ENCODE measurements around the gene GLRA3. TPM values are rescaled to one million over a fixed set of nuclear protein-coding genes. Genes with fewer than 3 reads are reported as not detected.

The GLRA3 gene
- total and polyA plus RNA-seq, 10 of the 15 experiments (the other 5 are each of a cell fraction or from before 2014, with no cell fraction given), result not detected

DNA sequence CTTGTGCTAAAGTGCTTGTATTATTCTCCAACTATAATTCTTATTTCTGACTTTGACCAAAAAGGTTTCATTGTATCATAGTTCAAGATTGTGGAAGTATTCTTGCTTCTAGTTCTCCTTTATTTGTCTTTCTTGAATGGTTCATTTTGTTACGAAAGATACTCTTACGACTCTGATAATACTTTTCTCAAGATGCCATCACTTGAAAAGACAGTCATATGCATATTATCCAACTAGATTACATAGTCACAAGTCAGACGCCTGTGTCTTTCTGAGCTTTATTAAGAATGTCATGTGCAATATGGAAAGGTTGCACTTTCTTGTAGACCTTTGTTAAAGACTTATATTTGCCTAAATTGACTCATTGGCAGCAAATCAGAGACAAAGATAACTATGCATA lies 235.3 kb downstream of the GLRA3 start:
- in situ Hi-C loops (cut with MboI), result no loop called here
- no peak for TF ChIP-seq PAX8 (IDR thresholded peaks at IDR 0.05)
- TF ChIP-seq, protein P1, sequence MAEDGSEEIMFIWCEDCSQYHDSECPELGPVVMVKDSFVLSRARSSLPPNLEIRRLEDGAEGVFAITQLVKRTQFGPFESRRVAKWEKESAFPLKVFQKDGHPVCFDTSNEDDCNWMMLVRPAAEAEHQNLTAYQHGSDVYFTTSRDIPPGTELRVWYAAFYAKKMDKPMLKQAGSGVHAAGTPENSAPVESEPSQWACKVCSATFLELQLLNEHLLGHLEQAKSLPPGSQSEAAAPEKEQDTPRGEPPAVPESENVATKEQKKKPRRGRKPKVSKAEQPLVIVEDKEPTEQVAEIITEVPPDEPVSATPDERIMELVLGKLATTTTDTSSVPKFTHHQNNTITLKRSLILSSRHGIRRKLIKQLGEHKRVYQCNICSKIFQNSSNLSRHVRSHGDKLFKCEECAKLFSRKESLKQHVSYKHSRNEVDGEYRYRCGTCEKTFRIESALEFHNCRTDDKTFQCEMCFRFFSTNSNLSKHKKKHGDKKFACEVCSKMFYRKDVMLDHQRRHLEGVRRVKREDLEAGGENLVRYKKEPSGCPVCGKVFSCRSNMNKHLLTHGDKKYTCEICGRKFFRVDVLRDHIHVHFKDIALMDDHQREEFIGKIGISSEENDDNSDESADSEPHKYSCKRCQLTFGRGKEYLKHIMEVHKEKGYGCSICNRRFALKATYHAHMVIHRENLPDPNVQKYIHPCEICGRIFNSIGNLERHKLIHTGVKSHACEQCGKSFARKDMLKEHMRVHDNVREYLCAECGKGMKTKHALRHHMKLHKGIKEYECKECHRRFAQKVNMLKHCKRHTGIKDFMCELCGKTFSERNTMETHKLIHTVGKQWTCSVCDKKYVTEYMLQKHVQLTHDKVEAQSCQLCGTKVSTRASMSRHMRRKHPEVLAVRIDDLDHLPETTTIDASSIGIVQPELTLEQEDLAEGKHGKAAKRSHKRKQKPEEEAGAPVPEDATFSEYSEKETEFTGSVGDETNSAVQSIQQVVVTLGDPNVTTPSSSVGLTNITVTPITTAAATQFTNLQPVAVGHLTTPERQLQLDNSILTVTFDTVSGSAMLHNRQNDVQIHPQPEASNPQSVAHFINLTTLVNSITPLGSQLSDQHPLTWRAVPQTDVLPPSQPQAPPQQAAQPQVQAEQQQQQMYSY (CRISPR knock-in tag; IDR thresholded peaks at IDR 0.05), result no peak
- TF ChIP-seq, protein P2, sequence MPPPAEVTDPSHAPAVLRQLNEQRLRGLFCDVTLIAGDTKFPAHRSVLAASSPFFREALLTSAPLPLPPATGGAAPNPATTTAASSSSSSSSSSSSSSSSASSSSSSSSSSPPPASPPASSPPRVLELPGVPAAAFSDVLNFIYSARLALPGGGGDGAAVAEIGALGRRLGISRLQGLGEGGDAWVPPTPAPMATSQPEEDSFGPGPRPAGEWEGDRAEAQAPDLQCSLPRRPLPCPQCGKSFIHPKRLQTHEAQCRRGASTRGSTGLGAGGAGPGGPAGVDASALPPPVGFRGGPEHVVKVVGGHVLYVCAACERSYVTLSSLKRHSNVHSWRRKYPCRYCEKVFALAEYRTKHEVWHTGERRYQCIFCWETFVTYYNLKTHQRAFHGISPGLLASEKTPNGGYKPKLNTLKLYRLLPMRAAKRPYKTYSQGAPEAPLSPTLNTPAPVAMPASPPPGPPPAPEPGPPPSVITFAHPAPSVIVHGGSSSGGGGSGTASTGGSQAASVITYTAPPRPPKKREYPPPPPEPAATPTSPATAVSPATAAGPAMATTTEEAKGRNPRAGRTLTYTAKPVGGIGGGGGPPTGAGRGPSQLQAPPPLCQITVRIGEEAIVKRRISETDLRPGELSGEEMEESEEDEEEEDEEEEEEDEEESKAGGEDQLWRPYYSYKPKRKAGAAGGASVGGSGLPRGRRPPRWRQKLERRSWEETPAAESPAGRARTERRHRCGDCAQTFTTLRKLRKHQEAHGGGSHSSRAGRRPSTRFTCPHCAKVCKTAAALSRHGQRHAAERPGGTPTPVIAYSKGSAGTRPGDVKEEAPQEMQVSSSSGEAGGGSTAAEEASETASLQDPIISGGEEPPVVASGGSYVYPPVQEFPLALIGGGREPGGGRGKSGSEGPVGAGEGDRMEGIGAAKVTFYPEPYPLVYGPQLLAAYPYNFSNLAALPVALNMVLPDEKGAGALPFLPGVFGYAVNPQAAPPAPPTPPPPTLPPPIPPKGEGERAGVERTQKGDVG (CRISPR knock-in tag; IDR thresholded peaks at IDR 0.05), result no peak
- no peak for TF ChIP-seq TAF1 (IDR thresholded peaks at IDR 0.05; ENCODE audit: borderline replicate concordance, low read depth, low read length)
- TF ChIP-seq ASH2L (IDR thresholded peaks at IDR 0.05; ENCODE audit: borderline replicate concordance, low read depth), result no peak
- no peak for TF ChIP-seq LARP7 (IDR thresholded peaks at IDR 0.05)
- TF ChIP-seq PML (IDR thresholded peaks at IDR 0.05; ENCODE audit: low read length), result no peak
- TF ChIP-seq, protein P3, sequence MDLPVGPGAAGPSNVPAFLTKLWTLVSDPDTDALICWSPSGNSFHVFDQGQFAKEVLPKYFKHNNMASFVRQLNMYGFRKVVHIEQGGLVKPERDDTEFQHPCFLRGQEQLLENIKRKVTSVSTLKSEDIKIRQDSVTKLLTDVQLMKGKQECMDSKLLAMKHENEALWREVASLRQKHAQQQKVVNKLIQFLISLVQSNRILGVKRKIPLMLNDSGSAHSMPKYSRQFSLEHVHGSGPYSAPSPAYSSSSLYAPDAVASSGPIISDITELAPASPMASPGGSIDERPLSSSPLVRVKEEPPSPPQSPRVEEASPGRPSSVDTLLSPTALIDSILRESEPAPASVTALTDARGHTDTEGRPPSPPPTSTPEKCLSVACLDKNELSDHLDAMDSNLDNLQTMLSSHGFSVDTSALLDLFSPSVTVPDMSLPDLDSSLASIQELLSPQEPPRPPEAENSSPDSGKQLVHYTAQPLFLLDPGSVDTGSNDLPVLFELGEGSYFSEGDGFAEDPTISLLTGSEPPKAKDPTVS (IDR thresholded peaks at IDR 0.05; ENCODE audit: low read depth, low read length), result no peak
- no peak for TF ChIP-seq ZZZ3 (IDR thresholded peaks at IDR 0.05; ENCODE audit: control insufficient read depth, insufficient read length, low read depth)
- TF ChIP-seq NRF1 (conservative IDR thresholded peaks at IDR 0.05; ENCODE audit: low read depth, low read length), result no peak
- no peak for TF ChIP-seq TARDBP (IDR thresholded peaks at IDR 0.05; ENCODE audit: borderline replicate concordance)
- TF ChIP-seq FOS (IDR thresholded peaks at IDR 0.05; ENCODE audit: borderline replicate concordance, extremely low read depth, insufficient read length), result no peak
- TF ChIP-seq, protein P4, sequence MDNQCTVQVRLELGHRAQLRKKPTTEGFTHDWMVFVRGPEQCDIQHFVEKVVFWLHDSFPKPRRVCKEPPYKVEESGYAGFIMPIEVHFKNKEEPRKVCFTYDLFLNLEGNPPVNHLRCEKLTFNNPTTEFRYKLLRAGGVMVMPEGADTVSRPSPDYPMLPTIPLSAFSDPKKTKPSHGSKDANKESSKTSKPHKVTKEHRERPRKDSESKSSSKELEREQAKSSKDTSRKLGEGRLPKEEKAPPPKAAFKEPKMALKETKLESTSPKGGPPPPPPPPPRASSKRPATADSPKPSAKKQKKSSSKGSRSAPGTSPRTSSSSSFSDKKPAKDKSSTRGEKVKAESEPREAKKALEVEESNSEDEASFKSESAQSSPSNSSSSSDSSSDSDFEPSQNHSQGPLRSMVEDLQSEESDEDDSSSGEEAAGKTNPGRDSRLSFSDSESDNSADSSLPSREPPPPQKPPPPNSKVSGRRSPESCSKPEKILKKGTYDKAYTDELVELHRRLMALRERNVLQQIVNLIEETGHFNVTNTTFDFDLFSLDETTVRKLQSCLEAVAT (IDR thresholded peaks at IDR 0.05), result no peak
- TF ChIP-seq NFYA (IDR thresholded peaks at IDR 0.05; ENCODE audit: borderline replicate concordance, low read depth, low read length), result no peak
- TF ChIP-seq, protein P5, sequence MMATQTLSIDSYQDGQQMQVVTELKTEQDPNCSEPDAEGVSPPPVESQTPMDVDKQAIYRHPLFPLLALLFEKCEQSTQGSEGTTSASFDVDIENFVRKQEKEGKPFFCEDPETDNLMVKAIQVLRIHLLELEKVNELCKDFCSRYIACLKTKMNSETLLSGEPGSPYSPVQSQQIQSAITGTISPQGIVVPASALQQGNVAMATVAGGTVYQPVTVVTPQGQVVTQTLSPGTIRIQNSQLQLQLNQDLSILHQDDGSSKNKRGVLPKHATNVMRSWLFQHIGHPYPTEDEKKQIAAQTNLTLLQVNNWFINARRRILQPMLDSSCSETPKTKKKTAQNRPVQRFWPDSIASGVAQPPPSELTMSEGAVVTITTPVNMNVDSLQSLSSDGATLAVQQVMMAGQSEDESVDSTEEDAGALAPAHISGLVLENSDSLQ (IDR thresholded peaks at IDR 0.05), result no peak

More for the DNA sequence above, 235.3 kb downstream of the GLRA3 start:
- H3K4me1 ChIP-seq (ENCODE audit: control insufficient read depth, insufficient read depth, low read length), result no peaks in the 10 kb centered on the region
- H3K79me2 ChIP-seq (ENCODE audit: control insufficient read depth, insufficient read depth, low read length), result no peaks in the 10 kb centered on the region
- BruUV-seq (replicated peaks), result no TSS peak
- no peak overlapping the region for H2AFZ ChIP-seq (ENCODE audit: control insufficient read depth, low read depth, low read length)
- H3K9ac ChIP-seq (ENCODE audit: control insufficient read depth, insufficient read depth, low read length), result no peak overlapping the region
- no peaks in the 10 kb centered on the region for H3K9me3 ChIP-seq (replicated peaks; ENCODE audit: control insufficient read depth, insufficient read depth, low read length)
- ChIA-PET POLR2A (no interaction called here), RAD21 (ENCODE audit: unreplicated experiment) (no interaction called here), SMC1A (ENCODE audit: uncharacterized antibody, unreplicated experiment) (no interaction called here), CTCF (no interaction called here)
- no peak for DNase-seq (ENCODE audit: low read depth, low spot score)
- no peak overlapping the region for H3K4me3 ChIP-seq
- no peaks in the 10 kb centered on the region for H4K20me1 ChIP-seq (ENCODE audit: control insufficient read depth, insufficient read depth)
- intact Hi-C loops (cut with micrococcal nuclease; ENCODE audit: unreplicated experiment), result no loop called here
- WGBS (ENCODE audit: insufficient coverage, insufficient replicate concordance, low lambda C conversion rate, missing lambda C conversion rate), result 53% methylated on average over 3 of the region's 3 CpGs
- no peak overlapping the region for H3K4me2 ChIP-seq (ENCODE audit: control insufficient read depth, insufficient read depth)
- no peak for FAIRE-seq
- no peaks in the 10 kb centered on the region for H3K27me3 ChIP-seq (replicated peaks in 1 of 2; ENCODE audit: control insufficient read depth in 2 of 2, insufficient read depth in 2 of 2, low read length in 1 of 2)
- no peak for ATAC-seq
- H3K36me3 ChIP-seq (ENCODE audit: control insufficient read depth in 2 of 2, insufficient read depth in 2 of 2, low read length in 1 of 2), result no peaks in the 10 kb centered on the region
- no peak overlapping the region for H3K27ac ChIP-seq (ENCODE audit: control insufficient read depth, insufficient read depth)
